OCI-LY7 (cell line): Measurements from ENCODE around the gene HIVEP2.

Source experiments
- CTCF ChIP-seq: fragments of 200-600 bp; sonication (generic); conservative IDR thresholded peaks from 2 replicates; pipeline ENCODE4 v1.5.1; 2014; ENCODE audit warnings: mild to moderate bottlenecking, antibody characterized with exemption, low read length, moderate library complexity, mixed read lengths
- EZH2phosphoT487 ChIP-seq: fragments of 200-600 bp; sonication (generic); IDR thresholded peaks from 2 replicates; pipeline ENCODE4 v1.6.1; 2018; ENCODE audit warnings: low read depth, borderline replicate concordance, mild to moderate bottlenecking, mixed run types, antibody characterized with exemption, low read length, moderate library complexity, mixed read lengths

GRCh38 chr6:142945049-142945445, at the start of gene HIVEP2:
- TF ChIP-seq CTCF: no peak
- TF ChIP-seq EZH2phosphoT487: no peak
